NCI-H345 (cell line): ENCODE results near the gene OR9Q1.

ENCODE experiments used
- DNase-seq: peaks from one replicate; lab custom pipeline; 2025; lab: John Stamatoyannopoulos, UW

OR9Q1 gene

DNA sequence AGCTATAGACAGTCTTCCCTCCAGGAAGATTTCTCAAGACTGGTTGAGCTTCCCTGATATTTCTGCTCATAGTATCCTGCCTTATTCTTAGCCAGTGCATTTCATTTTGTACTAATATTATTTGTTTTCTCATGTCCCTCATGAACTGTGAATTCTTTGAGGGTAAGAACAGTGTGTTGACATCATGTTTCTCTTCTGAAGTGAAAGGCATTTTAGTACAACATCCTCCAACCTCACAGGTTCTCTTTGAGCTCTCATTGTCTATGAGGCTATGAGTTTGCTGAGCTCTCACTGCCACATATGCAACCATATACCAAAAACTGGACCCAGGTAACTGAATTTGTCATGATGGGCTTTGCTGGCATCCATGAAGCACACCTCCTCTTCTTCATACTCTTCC, 7.0 kb downstream of the OR9Q1 start, which contains the start of gene OR6Q1:
Gene OR6Q1, plus strand, starts transcription at position 301 of the 400 bp plus-strand sequence. Its CDS starts 0 bp downstream, at position 301.
- no peak for DNase-seq

DNA sequence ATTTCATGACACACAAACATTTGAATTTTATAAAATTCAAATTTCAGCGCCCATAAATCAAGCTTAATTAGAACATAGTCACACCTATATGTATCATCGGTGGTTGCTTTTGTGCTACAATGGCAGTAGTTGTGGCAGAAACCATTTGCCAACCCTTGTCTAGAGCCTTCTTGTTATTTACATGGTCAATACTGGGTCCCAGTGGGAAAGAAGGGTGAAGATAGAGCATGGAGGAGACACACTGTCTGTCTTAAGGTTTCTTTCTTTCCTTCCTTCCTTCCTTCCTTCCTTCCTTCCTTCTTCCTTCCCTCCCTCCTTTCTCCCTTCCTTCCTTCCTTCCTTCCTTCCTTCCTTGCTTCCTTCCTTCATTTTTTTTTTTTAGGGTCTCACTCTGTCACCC, 10.8 kb downstream of the OR9Q1 start:
- no peak for DNase-seq

DNA sequence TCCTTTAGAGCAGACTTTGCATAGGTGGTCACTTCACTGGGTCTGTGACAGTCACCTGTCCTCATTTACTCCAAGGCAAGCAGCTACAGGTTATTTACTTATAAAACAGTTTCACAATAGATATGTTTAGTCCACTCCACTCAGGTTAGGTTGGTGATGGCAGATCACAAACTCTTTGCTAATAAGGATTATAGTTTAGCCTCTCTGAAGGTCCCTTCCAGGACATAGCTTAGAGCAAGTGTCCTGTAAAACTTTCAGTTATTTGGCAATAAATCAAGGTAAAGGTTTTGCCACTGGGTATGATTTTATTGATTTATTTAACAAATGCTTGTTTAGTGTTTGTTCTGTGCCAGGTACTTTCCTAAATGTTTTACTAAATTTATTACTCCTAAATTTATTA, 15.9 kb downstream of the OR9Q1 start:
- no peak for DNase-seq

DNA sequence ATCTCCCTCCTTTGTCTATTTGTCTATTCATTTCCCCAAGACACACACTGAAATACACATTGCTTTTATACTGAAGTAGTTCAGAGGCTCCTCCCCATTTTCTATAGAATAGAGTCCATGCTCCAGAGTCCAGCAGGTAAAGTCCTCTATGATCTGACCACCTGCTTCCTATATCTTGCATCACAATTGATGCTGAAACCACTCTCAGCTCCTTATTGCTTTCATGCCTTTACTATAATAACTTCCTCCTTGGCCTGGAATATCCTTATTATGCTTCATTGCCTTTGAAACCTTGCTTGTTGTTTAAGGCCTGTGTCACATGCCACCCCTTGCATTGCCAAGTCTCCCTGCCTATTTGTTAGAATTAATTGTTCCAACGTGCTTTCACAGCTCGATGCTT, 19.7 kb downstream of the OR9Q1 start:
- no peak for DNase-seq

DNA sequence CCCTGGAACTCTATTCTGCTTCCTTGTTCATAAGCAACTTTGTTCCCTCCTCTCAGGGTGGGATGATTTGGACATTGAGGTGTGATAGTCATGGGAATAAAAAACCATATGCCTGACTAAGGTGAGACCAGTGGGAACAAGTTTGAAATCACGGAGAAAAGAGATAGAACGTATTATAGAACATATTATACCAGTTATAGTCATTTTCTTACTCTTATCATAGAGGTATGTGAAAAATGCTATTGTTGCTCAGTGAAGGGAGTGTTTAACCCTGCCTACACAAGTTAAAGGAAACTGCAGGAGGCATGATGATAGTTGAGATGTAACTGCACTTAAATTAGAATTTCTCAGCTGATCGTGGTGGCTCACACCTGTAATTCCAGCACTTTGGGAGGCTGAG, 22.6 kb downstream of the OR9Q1 start:
- DNase-seq, result no peak

DNA sequence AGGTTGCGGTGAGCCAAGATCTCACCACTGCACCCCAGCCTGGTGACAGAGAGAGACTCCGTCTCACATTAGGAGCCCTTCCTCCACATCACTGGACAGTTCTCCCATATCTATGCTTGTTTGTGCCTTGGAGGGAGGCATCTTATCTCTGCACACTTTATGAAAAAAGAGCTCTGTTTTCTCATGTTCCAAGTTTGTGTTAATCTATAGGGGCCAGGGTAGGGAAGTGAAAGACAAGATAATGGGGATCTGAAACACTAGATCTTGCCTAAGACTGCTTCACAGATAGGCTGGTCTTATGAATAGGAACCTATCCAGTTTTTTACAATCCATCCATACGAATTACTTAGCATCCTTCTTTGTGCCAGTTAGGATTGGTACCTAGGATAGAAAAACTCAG, 24.1 kb downstream of the OR9Q1 start:
- DNase-seq, result no peak

DNA sequence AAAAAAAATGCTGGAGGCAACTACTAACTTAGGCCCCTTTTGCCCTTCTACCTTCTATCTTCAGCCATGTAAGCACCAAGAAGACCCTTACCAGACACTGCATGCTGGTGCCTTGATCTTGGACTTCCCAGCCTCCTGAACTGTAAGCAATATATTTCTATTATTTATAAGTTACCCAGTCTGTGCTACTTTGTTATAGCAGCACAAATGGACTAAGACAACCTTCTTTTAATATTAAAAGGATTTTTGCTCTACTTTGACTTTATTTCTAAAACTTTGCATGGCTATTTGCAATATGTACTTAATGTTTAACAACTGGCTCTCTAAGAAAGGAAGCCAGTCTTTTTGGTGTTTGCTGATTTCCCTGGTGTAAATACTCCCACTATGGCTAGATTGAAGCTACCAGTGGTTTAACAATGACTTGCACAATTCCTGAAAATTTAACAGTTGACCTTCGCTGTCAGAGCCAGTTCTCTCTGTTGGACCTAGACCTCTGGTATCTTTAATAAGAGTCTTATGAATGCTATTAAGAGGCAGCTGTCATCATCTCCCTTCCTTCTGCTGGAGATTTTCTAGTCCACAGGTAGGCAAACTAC, 32.2 kb downstream of the OR9Q1 start:
- DNase-seq, result no peak

DNA sequence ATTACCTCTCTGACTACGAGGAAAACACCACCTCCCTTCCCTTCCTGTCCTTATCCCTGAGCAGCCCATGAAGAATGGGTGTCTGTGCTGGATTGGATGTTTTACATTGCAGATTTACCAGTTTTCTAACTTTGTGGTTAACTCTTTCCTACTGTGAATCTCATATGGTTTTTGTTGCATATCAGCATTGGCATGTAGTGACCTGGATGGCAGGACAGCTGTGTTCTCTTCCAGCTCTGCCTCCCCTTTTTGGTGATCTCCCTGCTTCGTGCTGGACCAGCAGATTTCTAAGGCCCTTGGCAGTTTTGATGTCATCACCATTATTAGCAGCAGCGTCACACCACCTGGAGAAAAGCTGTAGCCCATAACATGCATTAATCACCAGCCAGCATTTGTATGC, 33.8 kb downstream of the OR9Q1 start:
- no peak for DNase-seq

DNA sequence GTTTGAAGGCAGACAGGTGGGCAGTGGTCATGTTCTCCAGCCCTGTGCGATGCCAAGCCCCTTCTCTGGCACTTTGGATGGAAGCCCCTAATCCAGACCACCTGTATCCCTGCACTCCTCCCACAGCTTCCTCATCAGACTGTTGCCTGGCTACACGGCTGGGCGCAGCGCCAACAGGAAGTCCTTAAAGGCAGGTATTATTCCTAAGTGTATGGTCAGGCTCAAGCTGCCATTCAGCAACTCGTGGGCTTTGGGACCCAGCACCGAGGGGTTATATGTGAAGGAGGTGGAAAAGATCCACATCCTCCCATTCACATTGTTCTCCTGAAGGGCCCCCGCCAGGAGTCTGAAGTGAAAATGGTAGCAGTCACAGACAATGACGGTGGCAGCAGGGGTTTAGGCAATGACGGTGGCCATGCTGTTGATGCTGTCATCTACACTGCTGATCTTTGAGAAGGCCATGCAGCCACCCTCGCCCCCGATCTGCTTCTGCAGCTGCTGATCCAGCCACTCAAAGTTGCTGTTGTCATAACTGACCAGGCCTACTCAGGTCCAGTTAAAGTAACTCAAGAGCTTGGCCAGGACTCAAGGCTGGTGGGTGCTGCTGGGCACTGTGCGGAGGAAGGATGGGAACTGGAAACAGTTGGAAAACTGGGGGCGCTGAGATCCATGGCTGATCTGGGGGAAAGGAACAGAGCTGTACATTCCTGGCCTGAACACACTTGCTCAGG, 34.8 kb downstream of the OR9Q1 start:
- DNase-seq, result peak; percentile 97

DNA sequence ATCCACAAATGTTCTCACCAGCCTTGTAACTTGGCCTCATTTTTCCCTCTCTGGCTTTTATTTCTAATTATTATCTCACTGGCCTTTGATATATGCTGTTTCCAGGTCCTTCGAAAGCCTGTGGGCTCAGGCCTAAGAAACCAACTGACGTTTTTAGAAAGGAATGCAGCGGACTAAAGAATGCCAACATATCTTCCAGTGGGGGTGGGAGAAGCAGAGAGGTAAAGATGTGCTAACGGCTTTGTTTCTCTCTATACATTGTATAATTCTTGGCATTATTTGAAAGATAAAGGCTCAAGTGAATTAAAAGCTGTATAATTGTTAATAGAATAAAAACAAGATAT, 35.3 kb downstream of the OR9Q1 start:
- DNase-seq, result no peak

DNA sequence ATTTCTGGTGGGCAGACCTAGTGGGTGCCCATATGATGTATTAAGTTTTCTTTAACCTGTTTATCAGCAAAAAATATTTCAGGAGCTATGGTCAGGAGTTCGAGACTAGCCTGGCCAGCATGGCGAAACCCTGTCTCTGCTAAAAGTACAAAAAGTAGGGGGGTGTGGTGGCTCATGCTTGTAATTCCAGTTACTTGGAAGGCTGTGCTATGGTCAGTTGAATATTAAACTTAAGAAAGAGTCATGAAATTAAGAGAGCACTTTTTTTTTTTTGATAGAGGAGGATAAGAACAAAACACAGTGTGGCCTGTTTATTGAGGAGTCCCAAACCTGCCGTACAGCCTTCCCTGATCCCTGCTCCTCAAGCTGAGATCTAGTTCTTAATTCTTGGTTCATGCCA, 36.9 kb downstream of the OR9Q1 start:
- DNase-seq, result no peak

DNA sequence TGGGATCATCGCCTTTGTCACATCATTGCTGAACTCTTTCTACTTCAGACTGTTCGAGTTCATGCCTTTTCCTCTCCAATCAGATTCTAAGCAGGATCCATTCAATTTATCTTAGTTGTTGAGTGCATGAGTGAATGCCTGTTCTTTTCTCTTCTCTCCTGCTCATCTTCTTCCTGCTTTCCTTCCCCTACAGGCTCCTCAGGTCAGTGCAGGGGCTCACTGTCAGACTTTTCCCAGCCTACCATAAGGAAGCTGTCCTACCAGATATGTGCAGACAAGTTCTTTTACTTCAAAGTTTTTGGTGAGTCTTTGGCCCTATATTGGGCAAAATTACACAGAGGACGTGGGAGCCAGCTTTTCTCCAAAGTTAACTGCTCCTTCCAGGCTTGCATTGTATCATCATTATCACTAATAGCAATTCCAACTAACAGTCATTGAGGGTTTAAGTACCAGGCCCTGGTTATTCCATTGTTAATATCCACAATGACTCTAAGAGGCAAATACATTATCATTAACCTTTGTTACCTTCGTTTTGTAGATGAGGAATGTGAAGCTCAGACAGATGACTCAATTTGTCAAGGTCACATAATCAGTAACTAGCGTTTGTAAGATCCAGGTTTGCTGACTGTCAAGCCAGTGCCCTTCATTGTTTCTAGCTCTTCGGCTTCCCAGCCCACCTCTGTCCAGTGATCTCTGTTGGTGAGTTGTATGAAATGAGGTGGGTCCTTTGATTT, 37.4 kb downstream of the OR9Q1 start:
- DNase-seq, result no peak

DNA sequence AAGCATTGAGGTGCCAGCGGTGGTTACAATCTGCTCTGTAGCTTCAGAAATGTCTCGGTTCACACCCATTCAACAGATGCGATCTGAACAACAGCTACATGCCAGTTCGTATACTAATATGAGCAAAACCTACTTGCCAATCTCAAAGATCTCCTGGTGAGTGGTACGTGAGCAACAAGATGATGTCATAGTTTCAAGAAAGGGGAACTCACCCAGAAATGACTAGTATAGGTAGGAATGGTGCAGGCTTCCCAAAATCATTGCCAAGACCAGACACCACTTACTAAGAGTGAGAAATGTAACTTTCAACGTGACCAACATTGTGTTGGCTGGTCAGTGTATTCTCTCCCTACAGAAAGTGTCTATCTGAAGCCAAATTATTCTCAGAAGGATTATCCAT, 38.1 kb downstream of the OR9Q1 start:
- DNase-seq, result no peak

DNA sequence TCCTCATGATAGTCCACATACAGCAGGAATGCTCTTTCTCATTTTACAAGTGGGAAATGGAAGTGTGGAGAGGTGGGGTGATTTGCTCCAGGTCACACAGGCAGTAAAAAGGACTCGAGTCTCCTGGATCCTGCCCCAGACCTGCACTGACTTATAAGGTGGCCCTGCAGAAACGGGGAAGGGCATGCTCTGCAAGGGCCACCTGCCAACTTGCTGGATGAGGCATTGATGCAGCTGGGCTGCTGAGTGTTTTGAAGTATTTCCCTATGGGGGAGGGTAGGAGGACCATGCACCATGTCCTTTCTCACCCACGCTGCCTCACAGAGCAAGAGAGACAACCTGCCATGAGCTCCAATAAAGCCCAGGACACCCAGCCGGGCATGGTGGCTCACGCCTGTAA, 44.0 kb downstream of the OR9Q1 start:
- DNase-seq, result no peak

DNA sequence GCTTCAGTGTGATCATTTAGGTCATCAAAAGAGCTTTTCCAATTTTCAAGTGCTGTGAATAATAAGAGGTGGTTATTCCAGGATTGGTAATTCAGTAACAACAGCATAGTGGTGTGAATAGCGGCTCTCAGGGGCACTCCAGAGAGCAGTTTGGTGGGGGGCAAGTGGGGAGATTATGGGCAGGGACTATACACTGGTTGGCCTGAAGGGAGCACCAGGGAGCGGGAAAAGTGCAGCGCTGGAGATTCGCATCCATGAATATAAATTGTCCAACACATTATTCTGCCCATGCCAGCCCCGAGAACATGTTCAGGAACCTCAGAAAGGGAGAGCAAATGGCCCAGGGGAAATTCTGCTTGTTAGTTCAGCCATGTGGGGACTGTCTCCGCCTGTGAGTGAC, 45.0 kb downstream of the OR9Q1 start:
- DNase-seq, result no peak

DNA sequence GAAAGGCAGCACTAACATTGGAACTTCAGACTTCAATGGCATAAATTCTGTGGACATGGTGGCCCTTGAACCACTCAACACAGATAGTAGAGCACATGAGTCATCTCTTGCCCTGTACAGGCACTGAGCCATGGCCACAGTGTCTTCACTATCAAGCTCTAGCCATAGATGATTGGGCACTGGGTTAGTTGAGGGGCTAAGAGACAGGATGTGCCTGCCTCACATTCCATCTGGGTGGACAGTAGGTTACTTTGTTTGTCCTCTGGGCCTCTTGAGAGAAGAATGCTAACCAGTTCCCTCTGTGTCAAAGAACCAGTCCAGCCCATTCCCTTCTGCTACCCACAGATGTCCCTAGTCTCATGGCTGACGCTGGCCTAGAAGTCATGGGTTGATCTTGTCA, 46.9 kb downstream of the OR9Q1 start:
- no peak for DNase-seq

DNA sequence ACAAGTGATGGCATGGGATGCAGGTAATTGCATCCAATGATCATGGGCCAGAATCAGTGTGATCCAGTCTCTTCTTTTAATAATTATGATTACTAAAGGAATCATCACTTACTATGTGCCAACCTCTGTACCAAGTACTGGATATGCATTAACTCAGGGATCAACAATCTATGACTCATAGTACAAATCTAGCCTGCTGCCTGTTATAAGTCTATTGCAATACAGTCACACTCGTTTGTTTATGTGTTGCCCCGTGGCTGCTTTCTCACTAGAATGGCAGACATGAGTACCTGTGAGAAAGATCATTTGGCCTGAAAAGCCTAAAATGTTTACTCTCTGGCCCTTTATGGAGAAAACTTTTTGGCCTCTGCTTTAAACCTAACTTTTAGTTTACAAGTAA, 52.1 kb downstream of the OR9Q1 start:
- no peak for DNase-seq

DNA sequence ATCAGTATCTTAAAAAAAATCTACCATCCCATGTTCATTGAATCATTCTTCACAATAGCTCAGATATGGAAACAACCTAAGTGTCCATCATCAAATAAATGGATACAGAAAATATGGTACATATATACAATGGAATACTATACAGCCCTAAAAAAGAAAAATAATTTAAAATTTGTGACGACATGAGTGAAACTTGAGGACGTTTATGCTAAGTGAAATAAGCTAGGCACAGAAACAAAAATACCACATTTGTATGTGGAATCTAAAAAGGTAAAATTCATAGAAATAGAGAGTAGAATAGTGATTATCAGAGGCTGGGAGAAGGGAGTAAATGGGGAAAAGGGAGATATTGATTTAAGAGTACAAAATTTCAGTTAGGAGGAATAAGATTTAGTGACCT, 62.8 kb downstream of the OR9Q1 start:
- no peak for DNase-seq

DNA sequence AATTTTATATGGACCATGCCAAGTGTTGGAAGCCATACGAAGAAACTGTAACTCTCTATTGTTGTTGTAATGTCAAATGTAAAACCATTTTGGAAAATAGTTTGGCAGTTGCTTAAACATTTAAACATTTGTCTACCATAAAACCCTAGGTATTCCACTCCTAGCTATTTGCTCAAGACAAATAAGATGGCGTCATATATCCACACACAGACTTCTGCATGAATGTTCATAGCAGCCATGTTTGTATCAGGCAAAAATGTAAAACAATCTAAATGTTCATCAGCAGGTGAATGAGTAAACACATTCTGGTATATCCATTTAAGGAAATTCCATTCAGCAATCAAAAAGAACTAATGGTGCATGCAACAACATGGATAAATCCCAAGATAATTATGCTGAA, 73.8 kb downstream of the OR9Q1 start:
- no peak for DNase-seq

DNA sequence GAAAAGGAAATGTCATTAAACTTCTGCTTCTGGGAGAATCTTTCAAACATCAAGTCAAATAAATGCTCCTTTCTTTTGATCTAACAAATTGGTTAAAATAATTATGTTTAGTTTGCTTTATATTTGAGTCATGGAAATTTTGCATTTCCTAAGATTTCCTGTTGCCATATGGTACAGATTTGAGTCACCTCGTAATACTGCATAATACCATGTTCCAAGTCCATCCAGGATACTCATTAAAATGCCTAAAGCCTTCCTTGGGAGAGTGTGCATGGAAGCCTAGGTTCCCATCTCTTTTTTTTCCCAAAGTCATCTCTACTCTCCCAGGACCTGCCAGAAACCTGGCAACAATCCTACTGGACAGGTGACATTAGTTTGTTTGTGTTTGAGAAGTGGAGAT, 97.4 kb downstream of the OR9Q1 start:
- DNase-seq, result no peak

DNA sequence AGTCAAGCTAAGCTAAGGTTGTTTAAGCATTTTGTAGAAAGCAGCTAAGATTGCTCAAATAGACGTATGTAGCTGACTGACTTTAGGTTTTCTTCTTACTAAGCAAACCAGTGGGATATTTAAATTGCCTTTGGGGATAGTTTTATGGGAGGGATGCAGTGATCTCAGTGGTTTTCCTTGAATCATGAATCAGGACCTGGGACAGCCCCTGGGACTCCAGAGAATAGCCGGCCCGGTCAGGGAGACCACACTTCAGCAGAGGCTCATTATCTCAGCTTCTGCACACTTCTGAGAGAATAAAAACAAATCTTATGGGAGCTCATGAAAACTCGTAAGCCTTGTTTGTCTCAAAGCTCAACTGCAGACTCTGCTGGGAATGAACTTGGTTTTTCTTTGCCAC, 101.8 kb downstream of the OR9Q1 start, which contains the start of gene OR9I1:
Gene OR9I1, minus strand, starts transcription at position 62 of the 400 bp plus-strand sequence. CDS start 6,086 bp downstream, outside the sequence.
- DNase-seq, result no peak

DNA sequence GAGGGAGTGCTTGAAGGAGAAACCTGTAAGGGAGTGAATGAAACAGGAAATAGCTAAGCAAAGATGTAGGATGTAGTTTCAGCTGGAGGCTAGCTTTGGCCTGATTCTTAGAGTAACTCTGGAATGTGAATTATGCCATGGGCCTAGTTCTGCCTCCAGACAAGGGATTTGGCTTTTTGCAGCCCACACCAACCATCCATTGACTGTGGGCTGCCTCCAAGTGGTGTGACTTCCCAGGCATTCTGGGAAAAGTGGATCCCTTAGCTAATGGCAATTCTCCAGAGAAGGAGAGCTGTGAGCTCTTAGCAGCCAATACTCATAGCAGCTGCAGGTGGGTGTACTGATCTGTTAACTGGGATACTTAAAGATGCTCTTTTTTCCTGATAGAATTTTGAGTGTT, 103.7 kb downstream of the OR9Q1 start:
- DNase-seq, result no peak

DNA sequence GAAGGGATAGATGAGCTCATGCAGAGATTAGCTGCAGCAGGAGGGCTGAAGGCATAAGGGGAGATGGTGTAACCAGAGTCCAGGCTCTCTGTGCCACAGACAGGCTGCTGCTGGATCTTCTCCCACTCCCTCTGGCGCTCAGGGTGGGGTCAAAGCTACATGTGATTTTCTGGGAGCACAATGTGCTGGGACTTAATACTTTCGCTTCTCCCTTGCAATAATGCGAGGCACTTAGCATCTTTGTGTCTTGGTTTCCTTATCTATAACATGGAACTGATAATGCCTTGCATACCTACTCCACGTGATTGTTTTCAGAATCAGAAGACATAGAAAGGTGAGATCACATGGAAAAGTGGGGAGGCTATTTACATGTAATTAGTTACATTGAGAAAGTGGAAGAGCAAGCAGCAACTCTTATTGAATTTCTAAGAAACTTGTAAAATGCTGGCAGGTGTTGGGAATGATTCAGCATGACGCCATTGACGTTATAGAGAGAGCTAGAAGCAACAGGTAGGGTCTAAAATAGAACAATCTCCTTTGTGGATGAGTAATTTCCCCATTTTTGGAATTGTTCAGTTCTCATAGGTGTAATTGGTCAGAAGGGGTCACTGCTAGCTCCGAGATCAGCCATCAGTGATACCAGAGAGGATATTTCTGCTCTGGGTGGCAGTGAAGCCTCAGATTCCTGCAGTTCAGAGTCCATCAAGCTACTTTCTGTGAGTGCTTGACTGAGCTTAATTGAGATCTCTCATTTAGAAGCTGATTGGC, 109.8 kb downstream of the OR9Q1 start:
- no peak for DNase-seq
